Activated CD4-positive, alpha-beta memory T cell treated with anti-CD3 and anti-CD28 coated beads, Interleukin-2, amount 10 ng/mL, durations not matched to agents 7 days and 5 days (primary cell): ENCODE results near the gene GLI3. TPM values are rescaled to one million over a fixed set of nuclear protein-coding genes. Genes with fewer than 3 reads are reported as not detected.

Experiments used
- CTCF ChIA-PET: fragments of 350-600 bp; sonication (Branson Sonifier 250); formaldehyde crosslinking; loops from one replicate; lab custom pipeline; 2021; ENCODE audit warnings: antibody characterized with exemption, inconsistent platforms; lab: Charles Lee
- POLR2A ChIA-PET: fragments of 350-600 bp; sonication (Branson Sonifier 250); formaldehyde crosslinking; loops from one replicate; lab custom pipeline; 2021; ENCODE audit warnings: antibody characterized with exemption; lab: Charles Lee
- DNase-seq: peaks from one replicate; pipeline ENCODE4 v3.0.0-alpha.2; 2020
- H3K27ac Mint-ChIP-seq: one replicate; pipeline ENCODE4 v1.8.0; 2021; ENCODE audit warnings: mild to moderate bottlenecking, mixed read lengths
- H3K27me3 Mint-ChIP-seq: one replicate; pipeline ENCODE4 v1.8.0; 2021; ENCODE audit warnings: mixed read lengths
- H3K36me3 Mint-ChIP-seq: one replicate; pipeline ENCODE4 v1.8.0; 2021; ENCODE audit warnings: low read depth, mixed read lengths
- H3K4me1 Mint-ChIP-seq: one replicate; pipeline ENCODE4 v1.8.0; 2021; ENCODE audit warnings: mixed read lengths
- H3K4me3 Mint-ChIP-seq: one replicate; pipeline ENCODE4 v1.8.0; 2021; ENCODE audit warnings: mild to moderate bottlenecking, mixed read lengths
- H3K9me3 Mint-ChIP-seq: one replicate; pipeline ENCODE4 v1.8.0; 2021; ENCODE audit warnings: mixed read lengths
- total RNA-seq, 2 experiments: library from RNA; stranded (reverse); gene quantifications; one replicate each; pipeline ENCODE4 v1.2.3, GENCODE V29; 2021

Gene GLI3
- total RNA-seq, 2 experiments from 2014 or later: not detected

DNA sequence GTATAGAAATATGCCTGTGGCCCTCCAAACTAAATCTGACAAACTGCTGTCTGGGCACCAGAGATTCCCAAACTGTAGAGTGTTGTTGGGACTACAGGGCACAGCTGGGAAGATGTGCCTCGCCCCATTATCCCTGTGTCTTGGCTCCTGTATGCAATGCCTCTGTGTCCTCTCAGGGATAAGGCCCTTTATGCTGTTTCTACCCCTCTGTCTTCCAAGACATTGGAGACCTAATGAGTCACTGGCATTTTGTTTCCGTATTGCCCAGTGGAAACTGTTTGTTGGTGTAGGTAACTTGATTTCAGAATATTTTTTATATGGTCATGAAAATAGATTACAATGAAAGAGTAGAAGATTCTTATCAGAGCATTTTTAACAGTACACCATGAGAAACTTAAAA lies 183.2 kb downstream of the GLI3 start:
- CTCF ChIA-PET: no interaction called here
- Mint-ChIP-seq H3K27me3 (no peaks in the 10 kb centered on the region), H3K36me3 (no peaks in the 10 kb centered on the region), H3K4me1 (no peaks in the 10 kb centered on the region), H3K4me3 (no peak overlapping the region), H3K27ac (no peak overlapping the region), H3K9me3 (no peaks in the 10 kb centered on the region)
- DNase-seq: no peak
- POLR2A ChIA-PET: no interaction called here

DNA sequence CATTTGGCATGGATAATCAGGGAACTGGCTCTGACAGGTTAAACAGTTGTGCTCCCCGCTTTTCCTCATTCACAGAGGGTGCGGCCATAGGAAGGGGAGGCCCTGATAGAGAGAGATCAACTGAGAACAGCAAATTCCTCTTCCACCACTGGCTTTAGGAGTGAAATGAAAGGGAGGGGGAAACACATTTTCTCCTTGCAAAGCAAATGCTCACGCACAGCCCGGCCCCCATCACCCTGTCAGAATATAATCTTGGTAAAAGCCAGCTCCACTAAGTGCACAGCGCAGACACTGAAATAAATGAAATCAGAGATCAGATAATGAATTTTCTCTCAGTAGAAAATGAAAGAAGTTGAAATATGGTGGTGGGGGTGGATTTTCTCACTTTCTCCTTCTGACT lies 187.2 kb downstream of the GLI3 start:
- Mint-ChIP-seq H3K27ac (no peak overlapping the region), H3K4me3 (no peak overlapping the region), H3K9me3 (no peaks in the 10 kb centered on the region), H3K27me3 (no peaks in the 10 kb centered on the region), H3K36me3 (no peaks in the 10 kb centered on the region), H3K4me1 (no peaks in the 10 kb centered on the region)
- CTCF ChIA-PET: no interaction called here
- POLR2A ChIA-PET: no interaction called here
- no peak for DNase-seq

DNA sequence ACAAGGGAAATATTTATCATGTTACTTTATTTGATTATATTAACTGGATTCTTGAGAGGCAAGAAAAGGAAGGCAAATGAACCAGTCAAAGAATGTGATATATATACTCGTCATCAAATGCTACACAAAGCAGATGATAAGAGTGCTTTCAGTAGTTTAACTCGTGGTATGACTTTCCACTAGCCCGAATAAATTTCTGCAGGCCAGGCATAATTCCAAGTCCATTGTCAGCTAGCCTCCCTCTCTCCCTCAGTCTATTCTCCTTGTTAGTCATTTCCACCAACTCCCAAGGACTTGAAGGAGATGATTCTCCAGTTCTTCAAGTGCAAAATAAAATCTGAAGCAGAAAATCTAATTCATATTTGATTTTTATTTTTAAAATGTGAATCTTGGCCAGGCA lies 190.5 kb downstream of the GLI3 start:
- ChIA-PET POLR2A (no interaction called here), CTCF (no interaction called here)
- Mint-ChIP-seq H3K27ac (no peak overlapping the region), H3K4me3 (no peak overlapping the region), H3K36me3 (no peaks in the 10 kb centered on the region), H3K27me3 (no peaks in the 10 kb centered on the region), H3K4me1 (no peaks in the 10 kb centered on the region), H3K9me3 (no peaks in the 10 kb centered on the region)
- DNase-seq: no peak

DNA sequence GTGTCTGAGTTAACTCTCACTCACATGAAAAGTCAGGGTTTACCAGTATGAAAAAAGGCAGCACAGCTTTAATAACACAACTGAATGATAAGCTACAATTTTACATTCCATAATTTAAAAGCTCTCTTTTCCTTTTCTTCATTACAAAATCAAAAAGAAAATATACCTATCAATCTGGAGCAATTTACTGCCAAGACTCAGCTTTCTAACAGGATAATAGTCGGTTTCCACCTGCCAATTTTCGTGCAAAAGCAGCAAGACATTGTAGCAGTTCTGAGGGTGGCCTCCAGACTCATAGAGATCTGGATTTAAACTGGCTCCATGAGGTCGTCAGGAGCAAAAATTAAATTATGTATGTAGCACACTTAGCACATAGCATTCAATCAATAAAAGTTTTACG lies 191.0 kb downstream of the GLI3 start:
- no peaks in the 10 kb centered on the region for H3K27me3 Mint-ChIP-seq
- ChIA-PET POLR2A (no interaction called here), CTCF (no interaction called here)
- H3K36me3 Mint-ChIP-seq: no peaks in the 10 kb centered on the region
- no peaks in the 10 kb centered on the region for H3K9me3 Mint-ChIP-seq
- no peak overlapping the region for H3K4me3 Mint-ChIP-seq
- no peaks in the 10 kb centered on the region for H3K4me1 Mint-ChIP-seq
- no peak for DNase-seq
- H3K27ac Mint-ChIP-seq: no peak overlapping the region

DNA sequence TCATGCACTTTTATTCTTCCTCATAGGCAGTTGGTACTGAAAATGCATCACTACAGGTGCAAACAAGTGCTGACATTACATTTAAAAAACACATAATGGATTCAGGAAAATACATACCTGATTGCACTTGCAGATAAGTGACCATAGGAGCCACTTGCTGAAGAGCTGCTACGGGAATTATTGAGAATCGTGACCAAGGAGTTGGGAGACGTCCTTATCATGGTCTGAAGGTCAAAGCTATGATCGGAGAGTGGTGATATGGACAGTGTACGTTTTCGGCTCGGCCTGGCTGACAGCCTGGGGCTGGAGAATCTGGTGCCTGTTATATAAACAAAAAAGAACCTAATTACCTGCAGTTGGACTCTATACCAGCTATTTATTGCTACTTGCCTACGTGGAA lies 197.1 kb downstream of the GLI3 start:
- Mint-ChIP-seq H3K27ac (no peak overlapping the region), H3K27me3 (no peaks in the 10 kb centered on the region), H3K4me1 (no peaks in the 10 kb centered on the region), H3K9me3 (no peaks in the 10 kb centered on the region), H3K4me3 (no peak overlapping the region), H3K36me3 (no peaks in the 10 kb centered on the region)
- no peak for DNase-seq
- POLR2A ChIA-PET: no interaction called here
- CTCF ChIA-PET: no interaction called here

DNA sequence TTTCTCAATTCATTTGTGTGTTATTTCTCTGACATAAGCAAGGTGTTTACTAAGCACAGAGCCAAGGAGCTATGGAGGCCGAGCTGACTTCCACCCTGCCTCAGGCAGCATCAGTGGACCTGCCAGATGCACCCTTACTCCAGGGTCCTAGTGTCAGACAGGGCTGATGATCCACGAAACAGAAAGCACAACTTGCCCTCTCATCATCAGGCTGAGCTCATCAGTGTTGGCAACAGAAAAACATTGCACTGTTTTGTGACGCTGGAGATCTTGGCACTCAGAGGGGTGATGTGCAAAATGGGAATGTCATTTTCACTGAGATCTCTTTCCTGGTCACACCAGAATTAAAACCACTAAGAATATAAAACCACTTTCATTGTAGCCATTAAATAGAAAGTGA lies 201.8 kb downstream of the GLI3 start:
- no peak overlapping the region for H3K27ac Mint-ChIP-seq
- ChIA-PET CTCF (no interaction called here), POLR2A (no interaction called here)
- no peaks in the 10 kb centered on the region for H3K27me3 Mint-ChIP-seq
- H3K36me3 Mint-ChIP-seq: no peaks in the 10 kb centered on the region
- H3K9me3 Mint-ChIP-seq: no peaks in the 10 kb centered on the region
- DNase-seq: no peak
- H3K4me1 Mint-ChIP-seq: no peaks in the 10 kb centered on the region
- no peak overlapping the region for H3K4me3 Mint-ChIP-seq

DNA sequence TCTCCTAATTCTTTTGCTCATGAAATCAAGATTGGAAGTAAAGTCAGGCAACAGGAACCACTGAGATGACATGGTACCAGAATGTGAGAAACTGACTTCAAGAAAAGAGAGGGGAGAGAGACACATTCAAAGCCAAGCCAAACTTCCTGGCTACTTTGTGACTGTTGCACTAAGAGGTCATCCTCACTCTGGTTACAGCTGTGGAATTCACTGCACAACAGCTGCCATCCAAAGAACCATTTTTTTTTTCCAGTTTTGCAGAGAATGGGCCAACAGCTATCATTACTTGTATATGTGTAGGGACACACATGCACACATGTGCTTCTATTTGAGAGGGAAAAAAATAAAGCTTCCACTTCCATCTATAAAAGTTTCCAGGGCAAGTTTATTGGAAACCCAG lies 203.5 kb downstream of the GLI3 start:
- no peak for DNase-seq
- Mint-ChIP-seq H3K4me1 (no peaks in the 10 kb centered on the region), H3K9me3 (no peaks in the 10 kb centered on the region), H3K27ac (no peak overlapping the region), H3K4me3 (no peak overlapping the region), H3K36me3 (no peaks in the 10 kb centered on the region), H3K27me3 (no peaks in the 10 kb centered on the region)
- CTCF ChIA-PET: no interaction called here
- POLR2A ChIA-PET: no interaction called here

DNA sequence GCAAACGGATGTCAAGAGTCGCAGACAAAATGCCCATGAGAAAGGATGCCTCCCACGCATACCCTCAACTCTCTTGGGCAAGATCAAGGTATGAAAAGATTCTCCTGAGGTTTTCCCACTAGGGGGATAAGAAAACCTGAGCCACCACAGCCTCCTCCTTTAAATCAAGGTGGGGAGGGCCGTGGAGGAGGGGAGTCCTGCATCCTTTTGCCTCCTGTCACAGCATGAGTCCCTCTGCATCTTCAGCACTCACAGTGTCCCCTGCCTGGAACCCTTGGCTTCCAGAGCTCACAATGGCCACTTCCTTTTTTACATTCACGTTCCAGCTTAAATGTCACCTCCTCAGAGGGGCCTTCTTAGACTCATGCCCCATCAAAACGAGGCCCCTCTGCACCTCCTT lies 207.6 kb downstream of the GLI3 start:
- ChIA-PET CTCF (no interaction called here), POLR2A (no interaction called here)
- H3K27ac Mint-ChIP-seq: no peak overlapping the region
- no peak overlapping the region for H3K4me3 Mint-ChIP-seq
- H3K36me3 Mint-ChIP-seq: no peaks in the 10 kb centered on the region
- H3K4me1 Mint-ChIP-seq: no peaks in the 10 kb centered on the region
- DNase-seq: no peak
- no peaks in the 10 kb centered on the region for H3K27me3 Mint-ChIP-seq
- no peaks in the 10 kb centered on the region for H3K9me3 Mint-ChIP-seq

DNA sequence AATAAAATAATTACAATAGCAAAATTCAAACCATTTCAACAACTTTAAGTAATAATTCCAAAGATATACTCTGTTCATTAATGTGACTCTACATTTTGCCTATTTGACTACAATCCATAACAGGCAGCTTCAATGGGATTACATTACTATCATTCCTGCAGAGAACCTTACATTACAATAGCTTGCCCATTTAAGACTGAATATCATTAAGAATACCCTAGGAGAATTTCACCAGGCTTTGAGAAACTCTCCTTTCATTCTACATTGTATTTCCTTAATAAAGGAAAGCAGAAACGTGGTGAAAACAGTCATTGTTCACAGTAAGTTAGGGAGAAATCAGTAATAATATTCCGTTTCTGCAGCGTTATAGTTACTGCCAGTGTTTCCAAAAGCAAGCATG lies 209.5 kb downstream of the GLI3 start:
- H3K27me3 Mint-ChIP-seq: no peaks in the 10 kb centered on the region
- CTCF ChIA-PET: no interaction called here
- H3K4me1 Mint-ChIP-seq: no peaks in the 10 kb centered on the region
- no peaks in the 10 kb centered on the region for H3K36me3 Mint-ChIP-seq
- no peak overlapping the region for H3K27ac Mint-ChIP-seq
- no peak overlapping the region for H3K4me3 Mint-ChIP-seq
- no peak for DNase-seq
- no peaks in the 10 kb centered on the region for H3K9me3 Mint-ChIP-seq
- POLR2A ChIA-PET: no interaction called here

DNA sequence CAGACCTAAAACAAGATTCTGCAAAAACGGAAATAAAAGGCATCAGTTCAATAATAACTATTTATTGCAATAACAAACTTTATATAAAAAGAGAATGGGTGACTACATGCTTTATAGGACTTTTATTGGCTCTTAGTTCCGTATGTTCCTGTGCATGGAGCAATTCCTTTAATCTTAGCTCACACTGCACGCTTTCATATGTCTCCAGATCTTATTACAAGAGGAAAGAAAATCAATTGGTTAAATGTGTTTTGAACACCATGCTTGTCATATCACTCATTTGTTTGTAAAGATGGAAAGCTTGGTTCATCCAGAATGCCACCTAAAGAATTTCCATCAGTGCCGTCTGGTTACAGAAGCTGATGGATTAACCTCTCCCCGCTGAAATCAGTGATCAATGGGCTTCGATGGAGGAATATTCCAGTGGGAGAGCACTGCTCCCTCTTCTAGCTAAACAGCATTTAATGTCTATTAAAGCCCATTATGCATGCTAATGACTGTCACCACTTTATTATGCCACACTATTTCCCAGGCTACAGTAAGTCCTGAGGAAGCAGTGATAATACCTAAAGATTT lies 210.3 kb downstream of the GLI3 start:
- CTCF ChIA-PET: no interaction called here

DNA sequence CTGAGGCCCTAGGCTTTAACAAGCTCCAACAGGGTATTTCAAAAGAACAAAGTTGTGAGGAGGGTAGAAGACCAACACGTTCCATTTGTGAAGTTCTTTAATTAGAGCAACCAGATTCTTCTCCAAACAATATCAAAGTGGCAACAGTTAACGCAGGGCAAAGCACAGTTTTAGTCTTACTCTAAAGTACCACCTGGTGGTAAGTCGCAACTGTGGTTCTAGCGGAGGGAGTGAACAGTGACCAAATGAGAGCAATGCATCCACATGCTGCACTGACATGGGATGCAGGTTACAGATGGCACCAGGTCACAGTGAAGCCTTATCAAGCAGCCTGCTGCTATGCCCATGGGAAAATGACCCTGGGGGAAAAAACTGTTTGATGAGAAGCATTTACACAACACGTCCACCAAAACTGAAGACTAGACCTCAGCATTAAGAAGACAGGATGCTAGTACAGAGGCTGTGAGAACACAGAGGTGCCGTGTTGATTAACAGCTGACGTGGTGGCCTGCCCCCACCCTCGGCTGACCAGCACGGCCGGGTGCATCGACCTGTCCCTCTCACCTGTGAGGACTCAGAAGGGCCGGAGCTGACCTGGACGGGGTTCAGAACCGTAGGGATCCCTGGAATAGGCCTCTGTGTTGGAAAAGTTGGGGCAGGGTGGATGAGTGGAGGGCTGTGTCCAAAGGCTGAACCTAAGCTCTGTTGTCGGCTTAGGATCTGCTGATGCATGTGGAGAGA lies 211.2 kb downstream of the GLI3 start:
- DNase-seq: no peak
- H3K4me3 Mint-ChIP-seq: no peak overlapping the region
- H3K4me1 Mint-ChIP-seq: no peaks in the 10 kb centered on the region
- ChIA-PET POLR2A (no interaction called here), CTCF (no interaction called here)
- H3K36me3 Mint-ChIP-seq: no peaks in the 10 kb centered on the region
- no peaks in the 10 kb centered on the region for H3K27me3 Mint-ChIP-seq
- no peak overlapping the region for H3K27ac Mint-ChIP-seq
- H3K9me3 Mint-ChIP-seq: no peaks in the 10 kb centered on the region

More for the DNA sequence above, 210.3 kb downstream of the GLI3 start:
- Mint-ChIP-seq H3K4me1 (no peaks in the 10 kb centered on the region), H3K27me3 (no peaks in the 10 kb centered on the region), H3K4me3 (no peak overlapping the region), H3K36me3 (no peaks in the 10 kb centered on the region), H3K9me3 (no peaks in the 10 kb centered on the region), H3K27ac (no peak overlapping the region)
- POLR2A ChIA-PET: no interaction called here
- DNase-seq: no peak

DNA sequence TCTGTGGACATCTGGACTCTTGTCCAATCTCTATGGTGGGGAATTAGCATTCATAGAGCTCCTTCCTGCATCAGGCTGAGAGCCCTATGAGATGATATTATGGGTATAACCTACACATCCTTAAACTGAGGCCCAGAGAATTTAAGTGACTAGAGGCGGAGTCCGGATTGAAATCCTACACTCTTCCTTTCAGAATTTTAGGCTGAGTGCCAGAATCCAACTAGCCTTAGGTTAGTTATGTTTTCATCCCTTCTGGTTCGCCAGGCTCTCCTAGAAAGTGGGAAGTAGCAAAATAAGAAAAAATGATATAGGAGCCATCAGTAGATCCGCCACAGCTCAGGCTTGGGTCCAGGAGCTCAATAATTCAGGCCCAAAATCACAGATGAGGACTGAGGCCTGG lies 212.5 kb downstream of the GLI3 start:
- CTCF ChIA-PET: no interaction called here
- H3K9me3 Mint-ChIP-seq: no peaks in the 10 kb centered on the region
- H3K4me3 Mint-ChIP-seq: no peak overlapping the region

DNA sequence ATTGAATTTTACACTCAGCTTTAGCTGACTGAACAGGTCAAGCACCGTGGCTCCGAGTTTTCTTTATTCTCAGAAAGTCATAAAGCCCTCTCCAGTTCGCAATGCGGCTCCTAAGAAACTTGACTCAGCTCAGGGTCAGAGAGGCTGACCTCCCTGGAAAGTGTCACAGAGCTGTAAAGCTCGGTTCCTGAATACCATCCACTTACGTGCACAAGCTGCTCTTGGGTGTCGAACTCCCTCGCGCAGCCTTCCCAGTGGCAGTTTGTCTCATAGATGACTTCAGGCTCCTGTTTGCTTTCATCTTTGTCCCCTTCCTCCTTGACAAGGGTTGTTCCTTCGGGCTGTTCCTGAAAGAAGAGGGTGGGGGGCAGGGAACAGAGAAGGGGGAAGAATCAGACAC lies 213.7 kb downstream of the GLI3 start:
- ChIA-PET CTCF (interaction anchor here (1.0 kb wide), 1 partner anchor 9 kb away, joined by 4 read pairs; no protein-coding TSS in a partner anchor), POLR2A (no interaction called here)

More for the DNA sequence above, 212.5 kb downstream of the GLI3 start:
- POLR2A ChIA-PET: no interaction called here
- DNase-seq: no peak
- no peaks in the 10 kb centered on the region for H3K36me3 Mint-ChIP-seq
- H3K27me3 Mint-ChIP-seq: no peaks in the 10 kb centered on the region
- no peak overlapping the region for H3K27ac Mint-ChIP-seq
- no peaks in the 10 kb centered on the region for H3K4me1 Mint-ChIP-seq

DNA sequence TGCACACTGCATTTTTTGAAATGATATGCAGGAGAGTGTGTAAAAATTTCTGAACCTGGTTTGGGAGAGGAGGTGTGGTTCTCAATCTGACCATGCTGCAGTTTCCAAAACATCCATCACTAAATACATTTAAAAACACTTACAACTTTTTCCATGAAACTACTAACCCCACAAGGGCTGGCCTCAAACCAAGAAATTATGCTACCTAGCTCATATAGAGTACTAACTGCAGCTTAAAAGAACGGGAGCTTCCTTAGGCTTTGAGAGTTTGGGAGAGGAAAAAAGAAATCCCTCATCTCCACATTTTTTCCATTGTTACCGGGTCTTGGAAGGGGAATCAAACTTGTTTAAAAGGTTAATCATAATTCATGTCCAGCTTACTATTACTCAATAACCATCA lies 214.2 kb downstream of the GLI3 start:
- Mint-ChIP-seq H3K27ac (no peak overlapping the region), H3K27me3 (no peaks in the 10 kb centered on the region), H3K4me1 (no peaks in the 10 kb centered on the region), H3K9me3 (no peaks in the 10 kb centered on the region), H3K36me3 (no peaks in the 10 kb centered on the region), H3K4me3 (no peak overlapping the region)
- POLR2A ChIA-PET: no interaction called here
- DNase-seq: no peak
- CTCF ChIA-PET: interaction anchor here (1.0 kb wide), 1 partner anchor 9 kb away, joined by 4 read pairs; no protein-coding TSS in a partner anchor

More for the DNA sequence above, 213.7 kb downstream of the GLI3 start:
- Mint-ChIP-seq H3K4me3 (no peak overlapping the region), H3K27me3 (no peaks in the 10 kb centered on the region), H3K4me1 (no peaks in the 10 kb centered on the region), H3K27ac (no peak overlapping the region), H3K36me3 (no peaks in the 10 kb centered on the region), H3K9me3 (no peaks in the 10 kb centered on the region)
- DNase-seq: no peak
